Epidermal melanocyte (primary cell): ENCODE results near the gene BICD1.
"Not testable (repeated sequence)": the region's sequence is repeated elsewhere in the genome, so short reads cannot be mapped to it uniquely, and the experiment has no call there.

Source experiments
- DNase-seq: peaks from one replicate; pipeline ENCODE4 v3.0.0; 2011; ENCODE audit warnings: low spot score; ENCODE audit not compliant: insufficient read length

Gene BICD1

DNA sequence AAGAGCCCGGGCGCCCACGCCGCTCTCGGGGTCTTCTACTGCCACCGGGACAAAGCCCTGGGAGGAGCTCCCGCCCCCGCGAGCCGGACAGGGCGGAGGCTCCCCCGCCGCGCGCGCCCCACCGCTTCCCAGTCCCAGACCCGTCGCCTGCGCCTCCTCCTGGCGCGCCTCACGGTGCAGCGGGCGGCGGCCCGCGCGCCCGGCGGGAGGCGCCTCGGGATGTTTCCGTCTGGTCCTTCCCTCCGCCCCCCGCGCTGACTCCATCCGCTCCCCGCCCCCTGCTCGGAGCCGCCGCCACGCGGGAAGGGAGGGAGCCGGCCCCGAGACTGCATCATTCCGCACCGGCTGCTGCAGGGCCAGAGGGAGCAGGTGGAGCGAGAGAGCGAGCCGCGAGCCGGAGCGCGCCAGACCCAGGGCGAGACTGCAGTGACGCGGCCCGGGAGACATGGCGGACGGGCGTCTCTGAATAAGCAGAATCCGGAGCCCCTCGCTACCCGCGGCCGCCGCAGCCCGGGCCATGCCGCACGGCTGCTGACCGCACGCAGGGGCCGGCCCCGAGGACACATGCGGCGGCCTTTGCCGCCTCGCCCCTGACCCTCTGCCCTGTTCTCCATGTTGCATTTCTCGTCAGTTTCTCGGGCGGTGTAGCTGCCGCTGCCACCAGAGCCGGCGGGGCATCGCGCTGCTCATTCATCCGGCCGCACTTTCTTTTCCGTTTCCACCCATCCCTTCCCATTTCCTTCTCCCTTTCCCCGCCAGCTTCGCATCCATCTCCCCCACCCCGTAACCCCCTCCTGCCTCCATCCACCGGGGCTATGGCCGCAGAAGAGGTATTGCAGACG, at the start of gene BICD1:
Gene BICD1 (plus strand): TSS at position 331 of the 842 bp plus-strand sequence. CDS start 485 bp downstream, at position 816.
- peak; percentile 76 for DNase-seq

DNA sequence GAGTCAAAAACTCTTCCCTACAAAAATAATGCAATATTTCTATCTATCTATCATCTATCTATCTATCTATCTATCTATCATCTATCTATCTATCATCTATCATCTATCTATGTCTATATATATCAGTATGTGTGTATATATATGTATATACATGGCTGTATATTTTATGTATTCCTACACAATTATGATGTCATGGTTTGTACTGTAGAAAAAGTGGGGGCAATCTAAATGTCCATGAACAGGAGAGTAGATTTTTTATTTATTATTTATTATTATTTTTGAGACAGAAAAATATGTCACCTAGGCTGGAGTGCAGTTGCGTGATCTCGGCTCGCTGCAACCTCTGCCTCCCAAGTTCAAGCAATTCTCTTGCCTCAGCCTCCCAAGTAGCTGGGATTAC, 45.6 kb upstream of the BICD1 start:
- no peak for DNase-seq

DNA sequence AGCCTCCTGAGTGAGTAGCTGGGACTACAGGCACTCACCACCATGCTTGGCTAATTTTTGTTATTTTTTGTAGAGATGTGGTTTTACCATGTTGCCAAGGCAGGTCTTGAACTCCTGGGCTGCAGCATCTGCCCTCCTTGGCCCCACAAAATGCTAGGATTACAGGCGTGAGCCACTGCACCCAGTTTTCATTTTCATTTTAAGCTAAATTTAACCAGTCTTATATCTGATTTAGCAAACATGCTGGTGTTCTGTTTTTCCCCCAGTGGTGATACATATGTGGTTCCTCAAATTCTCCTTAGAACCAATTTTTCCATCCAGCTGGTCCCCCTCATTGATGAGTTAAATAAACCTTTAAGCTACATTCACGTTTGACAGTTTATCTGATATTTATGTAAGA, 43.8 kb upstream of the BICD1 start:
- DNase-seq: no peak

DNA sequence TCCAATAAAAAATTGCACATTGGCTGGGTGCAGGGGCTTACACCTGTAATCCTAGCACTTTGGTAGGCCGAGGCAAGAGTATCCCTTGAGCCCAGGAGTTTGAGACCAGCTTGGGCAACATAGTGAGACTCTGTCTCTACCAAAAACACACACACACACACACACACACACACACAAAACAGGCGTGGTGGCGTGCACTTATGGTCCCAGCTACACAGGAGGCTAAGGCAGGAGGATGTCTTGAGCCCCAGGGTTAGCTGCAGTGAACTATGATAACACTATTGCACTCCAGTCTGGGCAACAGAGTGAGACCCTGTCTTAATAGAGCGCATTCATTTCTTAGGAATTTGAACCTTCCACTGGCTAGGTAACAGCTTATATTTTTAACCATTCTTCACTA, 42.9 kb upstream of the BICD1 start:
- no peak for DNase-seq

DNA sequence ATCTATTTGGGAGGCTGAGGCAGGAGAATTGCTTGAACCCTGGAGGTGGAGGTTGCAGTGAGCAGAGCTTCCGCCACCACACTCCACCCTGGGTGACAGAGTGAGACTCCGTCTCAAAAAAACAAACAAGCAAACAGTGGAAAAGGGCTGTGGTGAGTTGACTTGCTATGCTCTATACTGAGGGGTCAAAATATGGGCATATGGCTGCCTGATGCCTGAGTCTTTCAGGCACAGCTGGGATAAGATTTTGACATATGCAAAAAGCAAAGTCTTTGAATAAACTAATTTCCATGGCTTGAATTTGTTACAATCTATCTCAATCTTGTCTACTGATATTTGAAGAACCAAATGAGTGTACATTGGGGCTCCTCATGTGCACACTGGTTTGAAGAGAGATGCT, 40.4 kb upstream of the BICD1 start:
- no peak for DNase-seq

DNA sequence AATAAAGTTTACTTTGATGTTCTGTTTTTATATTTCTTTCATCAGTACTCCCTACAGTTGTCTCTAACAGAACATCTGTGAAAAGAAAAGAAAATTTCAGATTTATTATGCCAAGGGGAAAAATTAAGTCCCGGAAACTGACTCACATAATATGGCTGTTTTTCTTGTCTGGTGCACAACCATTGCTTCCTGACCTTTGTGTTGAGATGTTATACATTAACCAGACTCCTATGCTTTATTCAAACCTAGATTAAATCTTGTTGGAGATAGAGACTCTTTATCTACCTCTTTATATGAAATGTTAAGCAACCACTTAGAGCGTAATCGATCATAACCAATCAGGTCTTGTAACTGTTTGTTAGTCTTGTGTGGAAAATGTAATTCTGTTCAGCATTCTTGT, 37.6 kb upstream of the BICD1 start:
- DNase-seq: no peak

DNA sequence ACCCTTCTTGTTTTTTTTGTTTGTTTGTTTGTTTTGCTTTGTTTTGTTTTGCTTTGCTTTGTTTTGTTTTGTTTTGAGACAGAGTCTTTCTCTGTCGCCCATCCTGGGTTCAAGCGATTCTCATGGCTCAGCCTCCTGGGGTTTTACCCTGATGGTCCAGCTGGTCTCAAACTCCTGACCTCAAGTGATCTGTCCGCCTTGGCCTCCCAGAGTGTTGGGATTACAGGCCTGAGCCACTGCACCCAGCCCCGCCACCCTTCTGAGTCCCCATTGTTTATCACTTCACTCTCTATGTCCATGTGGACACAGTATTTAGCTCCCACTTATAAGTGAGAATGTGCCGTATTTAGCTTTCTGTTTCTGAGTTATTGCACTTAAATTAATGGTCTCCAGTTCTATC, 36.9 kb upstream of the BICD1 start:
- DNase-seq: no peak

DNA sequence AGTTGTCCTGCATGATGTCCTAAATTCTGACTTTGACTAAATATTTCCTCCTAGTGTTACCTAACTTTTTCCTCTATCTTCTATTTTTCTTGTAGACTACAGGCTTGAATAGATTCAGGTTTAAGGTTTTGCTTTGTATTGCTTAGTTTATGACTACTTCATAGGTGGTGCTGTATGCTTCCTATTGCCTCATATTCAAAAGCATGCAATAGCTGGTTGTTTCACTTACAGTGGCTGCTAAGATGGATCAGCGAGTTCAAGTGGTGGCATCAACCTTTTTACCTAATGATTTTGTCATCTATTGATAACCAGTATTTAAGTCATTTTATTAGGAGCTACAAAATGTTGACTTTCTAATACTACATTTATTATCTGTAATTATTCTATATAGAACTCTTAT, 36.3 kb upstream of the BICD1 start:
- DNase-seq: no peak

DNA sequence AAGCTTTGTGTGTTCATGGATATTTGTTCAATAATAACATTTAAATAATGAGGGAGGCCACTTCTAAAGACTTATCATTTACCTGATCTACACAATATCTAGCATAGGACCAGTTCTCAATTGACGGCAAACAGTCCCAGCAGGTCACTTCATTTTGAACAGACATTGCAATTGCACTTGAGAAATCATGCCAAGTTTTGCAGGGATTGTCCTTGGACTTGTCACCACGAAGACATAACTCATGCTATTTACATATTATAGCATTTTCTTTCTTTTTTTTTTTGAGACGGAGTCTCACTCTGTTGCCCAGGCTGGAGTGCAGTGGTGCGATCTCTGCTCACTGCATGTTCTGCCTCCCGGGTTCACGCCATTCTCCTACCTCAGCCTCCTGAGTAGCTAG, 34.5 kb upstream of the BICD1 start:
- DNase-seq: no peak

DNA sequence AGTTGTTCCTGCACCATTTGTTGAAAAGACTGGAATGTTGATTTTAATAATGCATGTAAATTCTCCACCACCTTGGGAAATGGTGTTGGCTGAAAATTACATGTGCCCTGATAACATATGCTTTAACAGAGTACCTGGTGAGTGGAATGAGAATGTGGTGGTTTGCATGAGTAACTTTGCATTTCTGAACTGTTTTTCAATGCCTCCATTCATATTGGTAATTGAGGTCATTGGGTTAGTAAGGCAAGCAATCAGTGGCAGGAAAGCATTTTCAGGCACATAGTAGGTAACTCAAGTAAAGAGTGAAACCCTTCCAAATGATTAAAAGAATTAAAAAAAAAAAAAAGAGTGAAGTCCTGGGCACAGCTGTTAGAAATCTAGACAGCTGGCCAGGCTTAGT, 32.2 kb upstream of the BICD1 start:
- no peak for DNase-seq

DNA sequence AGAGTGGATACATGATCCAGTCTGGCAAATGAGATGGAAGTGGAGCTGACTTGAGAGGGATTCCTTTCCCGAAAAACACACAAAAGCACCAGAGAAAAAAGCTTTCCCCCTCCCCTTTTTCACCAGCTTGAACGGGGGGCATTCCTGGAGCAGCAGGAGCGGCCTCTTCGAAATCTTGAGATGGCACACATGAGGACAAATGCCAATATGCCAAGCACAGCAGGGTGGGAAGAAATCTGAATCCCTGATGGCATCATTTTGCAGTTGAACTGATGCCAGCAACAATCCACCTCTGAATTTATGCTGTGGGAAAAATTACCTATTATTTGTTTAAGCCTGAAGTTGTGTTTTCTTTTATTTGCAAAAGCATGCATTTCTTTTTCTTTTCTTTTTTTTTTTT, 29.7 kb upstream of the BICD1 start:
- no peak for DNase-seq

DNA sequence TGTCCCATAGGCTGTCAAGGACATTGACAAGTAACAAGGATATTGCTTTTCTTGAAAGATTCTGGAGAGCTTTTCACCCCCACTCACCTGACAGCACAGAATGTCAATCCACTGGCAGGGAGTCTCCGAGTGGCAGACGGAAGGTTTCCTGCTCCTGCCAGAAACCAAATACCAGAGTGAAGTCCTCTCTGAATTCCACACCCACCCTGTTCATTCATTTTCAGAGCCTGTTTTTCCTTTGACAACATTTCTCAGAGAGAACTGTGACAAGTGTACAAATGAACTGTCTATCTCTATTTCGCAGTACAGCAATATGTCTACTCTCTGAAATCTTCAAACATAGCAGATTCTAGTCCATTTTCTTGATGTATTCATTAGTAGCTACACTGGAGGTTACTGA, 26.2 kb upstream of the BICD1 start:
- DNase-seq: no peak

DNA sequence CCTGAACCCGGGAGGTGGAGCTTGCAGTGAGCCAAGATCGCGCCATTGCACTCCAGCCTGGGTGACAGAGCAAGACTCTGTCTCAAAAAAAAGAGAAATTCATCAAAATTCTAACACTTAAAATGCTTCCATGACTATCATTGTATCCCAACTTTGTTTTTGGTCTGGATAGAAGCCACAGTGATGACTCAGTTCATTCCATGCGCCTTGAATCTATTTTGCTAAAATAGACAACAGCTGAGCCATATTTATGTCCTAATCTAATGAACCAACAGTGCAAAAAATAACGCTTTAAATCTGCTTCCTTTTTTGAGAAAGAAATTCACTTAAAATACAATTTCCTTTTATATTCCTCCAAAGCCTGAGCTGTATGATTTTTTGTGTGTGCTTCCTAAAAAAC, 23.2 kb upstream of the BICD1 start:
- DNase-seq: no peak

DNA sequence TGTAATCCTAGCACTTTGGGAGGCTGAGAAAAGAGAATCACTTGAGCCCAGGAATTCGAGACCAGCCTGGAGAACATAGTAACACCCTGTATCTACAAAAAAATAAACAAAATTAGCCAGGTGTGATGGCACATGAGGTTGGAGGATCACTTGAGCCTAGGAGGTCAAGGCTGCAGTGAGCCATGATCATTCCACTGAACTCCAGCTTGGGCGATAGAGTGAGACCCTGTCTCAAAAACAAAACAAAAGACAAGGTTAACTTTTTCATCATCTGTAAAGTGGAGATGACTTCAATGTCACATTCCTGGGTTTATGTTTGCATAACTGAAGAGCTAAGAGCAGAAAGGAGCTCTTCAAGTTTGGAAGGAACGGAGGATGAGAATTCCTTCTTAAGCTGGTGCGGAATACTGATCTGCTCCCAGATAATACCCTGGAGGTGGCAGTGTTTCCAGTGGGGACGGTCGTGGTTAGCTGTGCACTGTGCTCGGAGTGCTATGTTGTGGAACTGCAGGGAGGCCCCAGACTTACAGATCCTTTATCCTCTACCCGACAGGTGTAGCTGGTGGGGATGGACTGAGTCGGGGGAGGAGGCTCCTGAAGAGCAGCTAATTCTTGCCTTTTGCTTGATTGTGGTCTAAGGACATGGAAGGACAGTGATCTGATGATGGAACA, 22.5 kb upstream of the BICD1 start:
- DNase-seq: no peak

DNA sequence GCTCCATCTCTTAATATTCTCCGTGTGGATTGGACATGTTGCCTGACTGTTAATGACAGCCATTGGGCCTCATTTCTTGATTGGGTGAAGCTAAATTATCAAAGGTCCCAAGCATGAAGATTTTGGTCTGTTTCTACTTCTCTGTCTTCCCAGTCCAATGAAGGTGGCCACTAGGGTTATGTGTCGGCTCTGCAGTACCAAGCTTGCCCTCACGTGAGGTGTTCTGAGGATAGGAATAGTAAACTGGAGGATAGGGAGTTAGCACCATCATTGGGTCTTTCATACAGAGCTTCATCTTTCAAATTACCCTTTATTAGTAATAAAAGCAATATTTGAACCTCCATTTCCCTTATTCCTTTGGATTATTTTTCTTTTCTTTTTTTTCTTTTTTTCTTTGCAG, 21.9 kb upstream of the BICD1 start:
- DNase-seq: no peak

DNA sequence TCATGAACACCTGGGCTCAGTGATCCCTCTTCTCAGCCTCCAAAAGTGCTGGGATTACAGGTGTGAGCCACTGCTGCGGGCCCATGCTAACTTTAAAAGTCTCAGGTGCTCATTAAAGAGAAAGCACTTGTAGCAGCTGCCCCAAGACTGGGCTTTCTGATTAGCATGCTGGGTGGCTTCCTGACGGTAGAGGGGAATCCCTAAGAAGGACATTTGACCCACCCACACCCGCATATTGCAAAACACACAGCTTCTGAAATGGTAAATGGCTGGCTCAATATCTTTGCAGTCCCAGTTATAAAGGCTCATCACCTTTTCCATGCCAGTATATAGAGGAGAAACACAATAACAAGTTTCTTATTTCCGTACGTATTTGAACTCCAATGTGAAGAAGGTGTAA, 19.3 kb upstream of the BICD1 start:
- no peak for DNase-seq

DNA sequence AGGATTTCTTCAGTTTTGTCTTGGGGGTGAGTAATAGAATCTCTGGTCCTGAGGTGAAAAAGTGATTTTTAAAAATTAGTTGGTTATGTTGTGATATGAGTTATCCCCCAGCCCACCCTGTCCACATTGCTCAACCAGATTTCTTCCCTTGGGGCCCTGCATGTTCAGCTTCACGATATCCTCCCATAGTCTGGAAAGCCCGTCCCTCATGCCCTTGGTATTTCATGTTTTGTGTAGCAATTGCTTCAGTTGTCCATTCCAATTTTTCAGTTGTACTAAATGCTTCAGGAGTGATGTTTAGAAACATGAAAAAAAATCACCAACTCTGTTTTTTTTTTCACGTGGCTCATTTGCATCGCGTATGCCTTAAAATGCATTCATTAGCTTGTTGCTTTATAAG, 17.5 kb upstream of the BICD1 start:
- DNase-seq: no peak

DNA sequence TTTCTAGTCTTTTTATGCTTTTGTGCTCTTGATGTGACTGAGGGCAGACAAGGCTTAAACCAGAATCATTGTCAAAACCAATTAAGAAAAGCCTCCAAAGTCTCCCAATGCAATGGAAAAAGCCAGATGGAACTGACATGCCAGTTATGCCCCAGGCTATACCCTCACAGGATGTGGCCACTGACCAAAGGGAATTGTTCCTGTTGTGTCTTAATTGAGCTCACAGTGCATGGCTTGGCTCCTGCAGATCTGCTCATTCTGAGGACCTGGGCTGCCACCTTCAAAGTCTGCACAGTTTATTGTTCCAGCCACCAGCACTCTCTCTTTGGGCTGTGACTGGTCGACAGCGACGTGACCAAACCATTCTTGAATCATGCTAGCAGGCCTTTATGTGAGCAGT, 17.1 kb upstream of the BICD1 start:
- DNase-seq: peak; percentile 71

DNA sequence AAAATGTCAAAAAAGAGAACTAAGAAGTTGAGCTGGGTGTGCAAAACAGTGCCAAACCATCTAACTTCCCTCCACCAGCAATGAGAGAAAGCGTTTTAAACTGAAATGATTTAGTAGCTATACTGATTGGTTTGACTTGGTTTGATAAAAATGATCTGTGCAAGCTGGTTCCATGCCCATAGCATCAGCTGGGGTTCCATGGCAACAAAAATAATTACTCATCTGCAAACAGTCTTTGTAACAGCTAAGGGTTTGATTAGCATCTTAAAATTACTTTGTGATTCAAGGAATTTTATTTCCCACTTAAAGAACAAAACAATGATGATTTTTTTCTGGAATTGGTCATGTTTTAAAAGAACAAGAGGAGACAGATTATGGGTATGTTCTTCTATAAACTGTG, 15.0 kb upstream of the BICD1 start:
- no peak for DNase-seq

DNA sequence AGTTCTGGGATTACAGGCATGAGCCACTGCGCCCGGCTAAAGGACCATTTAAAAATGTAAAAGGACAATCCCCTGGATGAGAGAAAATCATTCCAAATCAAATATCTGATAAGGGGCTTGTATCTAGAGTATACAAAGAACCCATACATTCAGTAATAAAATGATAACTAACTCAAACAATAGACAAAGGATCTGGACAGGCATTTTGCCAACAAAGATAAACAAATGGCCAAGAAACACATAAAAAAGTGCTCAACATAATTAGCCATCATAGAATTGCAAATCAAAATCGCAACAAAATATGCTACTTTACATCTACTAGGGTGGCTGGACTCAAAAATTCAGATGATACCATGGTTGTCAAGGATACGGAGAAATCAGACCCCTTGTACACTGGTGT, 8.5 kb upstream of the BICD1 start:
- DNase-seq: no peak

DNA sequence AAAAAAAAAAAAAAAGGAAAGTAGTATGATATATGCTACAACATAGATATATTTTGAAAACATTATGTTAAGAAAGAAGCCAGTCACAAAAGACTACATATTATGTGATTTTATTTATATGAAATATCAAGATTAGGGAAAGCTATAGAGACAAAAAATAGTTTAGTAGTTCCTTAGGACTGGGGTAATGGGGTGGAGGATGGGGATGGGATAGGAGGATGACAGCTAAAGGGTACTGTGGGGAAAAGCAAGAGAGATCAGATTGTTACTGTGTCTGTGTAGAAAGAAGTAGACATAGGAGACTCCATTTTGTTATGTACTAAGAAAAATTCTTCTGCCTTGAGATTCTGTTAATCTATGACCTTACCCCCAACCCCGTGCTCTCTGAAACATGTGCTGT, 7.4 kb upstream of the BICD1 start:
- not testable (repeated sequence) for DNase-seq

DNA sequence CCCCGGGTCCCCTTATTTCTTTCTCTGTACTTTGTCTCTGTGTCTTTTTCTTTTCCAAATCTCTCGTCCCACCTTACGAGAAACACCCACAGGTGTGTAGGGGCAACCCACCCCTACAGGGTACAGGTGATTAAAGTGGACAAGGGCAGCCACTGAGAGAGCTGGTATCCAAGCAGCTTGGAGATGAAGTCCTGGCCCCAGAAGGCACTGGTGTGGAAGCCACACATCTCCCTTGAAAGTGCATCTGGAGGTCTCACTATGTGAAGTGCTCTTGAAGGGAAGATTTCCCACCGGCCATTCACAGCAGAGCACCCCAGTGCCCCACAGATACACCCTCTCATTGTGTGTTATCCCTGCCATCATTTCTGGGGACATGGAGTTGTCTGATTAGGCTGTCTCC, 6.3 kb upstream of the BICD1 start:
- DNase-seq: no peak

DNA sequence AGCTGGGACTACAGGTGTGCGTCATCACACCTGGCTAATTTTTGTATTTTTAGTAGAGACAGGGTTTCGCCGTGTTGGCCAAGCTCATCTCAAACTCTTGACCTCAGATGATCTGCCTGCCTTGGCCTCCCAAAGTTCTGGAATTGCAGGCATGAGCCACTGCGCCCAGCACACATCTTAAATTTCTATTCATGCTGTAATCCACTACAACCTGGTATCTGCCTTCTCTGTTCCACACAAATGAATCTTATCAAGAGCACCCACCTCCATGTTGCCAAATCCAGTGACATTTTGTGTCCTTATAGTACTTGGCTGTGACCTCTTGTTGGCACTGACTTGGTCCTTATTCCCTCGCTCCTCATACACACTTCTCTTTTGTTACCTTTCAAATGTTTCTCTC, 5.8 kb upstream of the BICD1 start:
- no peak for DNase-seq
